HEK293 (cell line): ENCODE data around the gene HOXC5.

Experiments
- CTCF ChIA-PET: fragments of 350-600 bp; formaldehyde crosslinking; extraction: SDS; loops from one replicate; lab custom pipeline; 2021; ENCODE audit warnings: antibody characterized with exemption; lab: Yijun Ruan, JAX
- POLR2A ChIA-PET: fragments of 300-600 bp; formaldehyde crosslinking; extraction: SDS; loops from one replicate; lab custom pipeline; 2020; ENCODE audit warnings: antibody characterized with exemption, inconsistent platforms; lab: Yijun Ruan, JAX
- H3K27ac ChIP-seq: fragments of 200-500 bp; sonication (Bioruptor generic); 2 replicates; pipeline ENCODE4 v1.5.1; 2014; ENCODE audit warnings: low read depth, low read length, control low read depth, inconsistent platforms; ENCODE audit errors: extremely low read depth
- H3K36me3 ChIP-seq, 2 experiments: fragments of 200-500 bp in 1 of 2; sonication (Bioruptor generic) in 1 of 2; 1 replicate in 1 of 2; 2 replicates in 1 of 2; pipeline ENCODE4 v1.5.1; 2014 to 2017; ENCODE audit warnings: inconsistent platforms in 2 of 2, low read length in 2 of 2; ENCODE audit not compliant: control insufficient read depth in 2 of 2, insufficient read depth in 1 of 2
- H3K4me1 ChIP-seq: fragments of 200-500 bp; sonication (Bioruptor generic); 2 replicates; pipeline ENCODE4 v1.5.1; 2014; ENCODE audit warnings: mild to moderate bottlenecking, low read length, inconsistent platforms; ENCODE audit not compliant: control insufficient read depth, insufficient read depth
- H3K4me3 ChIP-seq: 2 replicates; pipeline ENCODE4 v1.5.1; 2011; ENCODE audit warnings: low read depth, mild to moderate bottlenecking, control low read depth, low read length, moderate library complexity
- H3K9me3 ChIP-seq: fragments of 200-500 bp; sonication (Bioruptor generic); 2 replicates; pipeline ENCODE4 v1.5.1; 2014; ENCODE audit warnings: low read depth, low read length, inconsistent platforms; ENCODE audit not compliant: control insufficient read depth, insufficient read depth
- GFI1B ChIP-seq: fragments of 450-650 bp; formaldehyde crosslinking; IDR thresholded peaks from 2 replicates; pipeline ENCODE4 v1.5.1; 2016; ENCODE audit warnings: missing biosample characterization, missing genetic modification characterization
- IKZF3 ChIP-seq: fragments of 450-650 bp; IDR thresholded peaks from 2 replicates; pipeline ENCODE4 v1.5.0; 2018; ENCODE audit warnings: missing biosample characterization, mild to moderate bottlenecking, missing genetic modification characterization, moderate library complexity
- PRDM1 ChIP-seq: fragments of 450-650 bp; formaldehyde crosslinking; IDR thresholded peaks from 2 replicates; pipeline ENCODE4; 2016; ENCODE audit warnings: missing biosample characterization, missing genetic modification characterization
- PRDM10 ChIP-seq: fragments of 450-650 bp; formaldehyde crosslinking; IDR thresholded peaks from 2 replicates; pipeline ENCODE4 v1.5.1; 2016; ENCODE audit warnings: missing biosample characterization, missing genetic modification characterization
- PRDM4 ChIP-seq: fragments of 450-650 bp; formaldehyde crosslinking; IDR thresholded peaks from 2 replicates; pipeline ENCODE4 v1.5.1; 2017; ENCODE audit warnings: missing biosample characterization, missing genetic modification characterization
- SETDB1 ChIP-seq: IDR thresholded peaks from one replicate; pipeline ENCODE4 v1.6.1; 2017; ENCODE audit warnings: mild to moderate bottlenecking, low read length, moderate library complexity, mixed read lengths; ENCODE audit not compliant: insufficient read length
- ZBTB17 ChIP-seq: fragments of 450-650 bp; formaldehyde crosslinking; IDR thresholded peaks from 2 replicates; pipeline ENCODE4 v1.5.1; 2016; ENCODE audit warnings: missing biosample characterization, missing genetic modification characterization
- ZBTB20 ChIP-seq: fragments of 450-650 bp; formaldehyde crosslinking; IDR thresholded peaks from 2 replicates; pipeline ENCODE4 v1.5.1; 2016; ENCODE audit warnings: missing biosample characterization, missing genetic modification characterization
- ZNF174 ChIP-seq: fragments of 450-650 bp; formaldehyde crosslinking; IDR thresholded peaks from 2 replicates; pipeline ENCODE4 v1.5.0; 2017; ENCODE audit warnings: missing biosample characterization, mild to moderate bottlenecking, missing genetic modification characterization
- ZNF366 ChIP-seq: fragments of 450-650 bp; formaldehyde crosslinking; conservative IDR thresholded peaks from 2 replicates; pipeline ENCODE4 v1.5.1; 2016; ENCODE audit warnings: missing biosample characterization, missing genetic modification characterization
- ZNF394 ChIP-seq: fragments of 450-650 bp; formaldehyde crosslinking; IDR thresholded peaks from 2 replicates; pipeline ENCODE4 v1.5.1; 2016; ENCODE audit warnings: missing biosample characterization, missing genetic modification characterization, mild to moderate bottlenecking, moderate library complexity, borderline replicate concordance
- ZNF701 ChIP-seq: fragments of 450-650 bp; formaldehyde crosslinking; IDR thresholded peaks from 2 replicates; pipeline ENCODE4 v1.5.1; 2016; ENCODE audit warnings: missing biosample characterization, missing genetic modification characterization
- TF ChIP-seq, protein P1 (sequence below): fragments of 450-650 bp; formaldehyde crosslinking; IDR thresholded peaks from 2 replicates; pipeline ENCODE4 v1.5.1; 2016; ENCODE audit warnings: missing biosample characterization, missing genetic modification characterization
- TF ChIP-seq, protein P2 (sequence below): fragments of 450-650 bp; formaldehyde crosslinking; IDR thresholded peaks from 2 replicates; pipeline ENCODE4 v1.5.1; 2017; ENCODE audit warnings: missing biosample characterization, missing genetic modification characterization
- TF ChIP-seq, protein P3 (sequence below): fragments of 450-650 bp; IDR thresholded peaks from 2 replicates; pipeline ENCODE4 v1.5.1; 2018; ENCODE audit warnings: missing biosample characterization, missing genetic modification characterization

The HOXC5 gene

DNA sequence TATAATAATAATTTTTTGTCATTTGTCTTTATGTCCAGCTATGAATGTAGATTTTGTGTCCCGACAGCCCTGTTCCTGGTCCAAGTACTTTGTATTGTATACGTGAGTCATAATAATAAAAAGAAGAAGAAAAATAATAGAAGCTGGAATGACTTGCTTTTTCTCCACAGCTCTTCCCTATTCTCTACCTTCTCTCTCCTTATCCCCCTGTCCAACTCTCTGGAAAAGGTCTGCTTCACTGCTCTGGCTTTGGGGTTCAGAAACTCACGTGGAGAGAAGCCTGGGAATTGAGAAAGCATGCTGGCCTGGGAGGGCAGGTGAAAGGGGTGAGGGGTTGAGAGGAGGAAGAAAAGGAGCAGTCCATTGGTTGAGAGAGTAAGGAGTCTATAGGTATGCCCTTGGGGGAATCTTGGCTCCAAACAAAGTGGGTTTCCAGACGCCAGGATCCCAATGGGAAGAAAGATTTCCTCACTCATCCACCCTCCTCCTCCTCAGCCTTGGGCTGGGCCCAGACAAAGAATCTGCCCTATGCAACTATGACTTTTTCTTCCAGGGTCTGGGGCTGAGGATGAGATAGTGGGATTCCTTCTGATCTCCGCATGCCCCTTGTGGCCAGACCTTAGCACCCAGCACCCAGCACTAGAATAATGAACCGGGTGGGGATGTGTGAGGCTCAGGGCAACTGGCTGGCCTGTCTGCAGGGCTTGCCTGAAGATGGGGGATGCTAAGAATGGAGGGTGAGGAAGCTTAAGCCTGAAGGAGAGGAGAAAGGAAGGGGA is 20.0 kb upstream of the HOXC5 start:
- Histone ChIP-seq H3K4me1 (peaks cover 41% of the 10 kb centered on the region), H3K4me3 (no peak overlapping the region), H3K27ac (no peak overlapping the region), H3K36me3 (no peaks in the 10 kb centered on the region), H3K9me3 (no peaks in the 10 kb centered on the region)
- TF ChIP-seq, protein P1, sequence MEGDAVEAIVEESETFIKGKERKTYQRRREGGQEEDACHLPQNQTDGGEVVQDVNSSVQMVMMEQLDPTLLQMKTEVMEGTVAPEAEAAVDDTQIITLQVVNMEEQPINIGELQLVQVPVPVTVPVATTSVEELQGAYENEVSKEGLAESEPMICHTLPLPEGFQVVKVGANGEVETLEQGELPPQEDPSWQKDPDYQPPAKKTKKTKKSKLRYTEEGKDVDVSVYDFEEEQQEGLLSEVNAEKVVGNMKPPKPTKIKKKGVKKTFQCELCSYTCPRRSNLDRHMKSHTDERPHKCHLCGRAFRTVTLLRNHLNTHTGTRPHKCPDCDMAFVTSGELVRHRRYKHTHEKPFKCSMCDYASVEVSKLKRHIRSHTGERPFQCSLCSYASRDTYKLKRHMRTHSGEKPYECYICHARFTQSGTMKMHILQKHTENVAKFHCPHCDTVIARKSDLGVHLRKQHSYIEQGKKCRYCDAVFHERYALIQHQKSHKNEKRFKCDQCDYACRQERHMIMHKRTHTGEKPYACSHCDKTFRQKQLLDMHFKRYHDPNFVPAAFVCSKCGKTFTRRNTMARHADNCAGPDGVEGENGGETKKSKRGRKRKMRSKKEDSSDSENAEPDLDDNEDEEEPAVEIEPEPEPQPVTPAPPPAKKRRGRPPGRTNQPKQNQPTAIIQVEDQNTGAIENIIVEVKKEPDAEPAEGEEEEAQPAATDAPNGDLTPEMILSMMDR (tag by site-specific recombination) = peak; percentile 53
- TF ChIP-seq PRDM4 (tag by site-specific recombination) (peak; percentile 79), ZBTB17 (tag by site-specific recombination) (peak; percentile 96), SETDB1 (no peak), ZNF366 (tag by site-specific recombination) (peak; percentile 74), ZBTB20 (peak; percentile 81), ZNF701 (no peak), PRDM10 (peak; percentile 90), ZNF394 (tag by site-specific recombination) (0 out of 2 replicates have a peak, but pooled peaks have one; percentile 19), IKZF3 (peak; percentile 87), ZNF174 (no peak), GFI1B (no peak), PRDM1 (peak; percentile 72; the same call in 1 of the 2 replicates)
- TF ChIP-seq, protein P2, sequence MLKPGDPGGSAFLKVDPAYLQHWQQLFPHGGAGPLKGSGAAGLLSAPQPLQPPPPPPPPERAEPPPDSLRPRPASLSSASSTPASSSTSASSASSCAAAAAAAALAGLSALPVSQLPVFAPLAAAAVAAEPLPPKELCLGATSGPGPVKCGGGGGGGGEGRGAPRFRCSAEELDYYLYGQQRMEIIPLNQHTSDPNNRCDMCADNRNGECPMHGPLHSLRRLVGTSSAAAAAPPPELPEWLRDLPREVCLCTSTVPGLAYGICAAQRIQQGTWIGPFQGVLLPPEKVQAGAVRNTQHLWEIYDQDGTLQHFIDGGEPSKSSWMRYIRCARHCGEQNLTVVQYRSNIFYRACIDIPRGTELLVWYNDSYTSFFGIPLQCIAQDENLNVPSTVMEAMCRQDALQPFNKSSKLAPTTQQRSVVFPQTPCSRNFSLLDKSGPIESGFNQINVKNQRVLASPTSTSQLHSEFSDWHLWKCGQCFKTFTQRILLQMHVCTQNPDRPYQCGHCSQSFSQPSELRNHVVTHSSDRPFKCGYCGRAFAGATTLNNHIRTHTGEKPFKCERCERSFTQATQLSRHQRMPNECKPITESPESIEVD (tag by site-specific recombination) = no peak; the same call in 1 of the 2 replicates
- TF ChIP-seq, protein P3, sequence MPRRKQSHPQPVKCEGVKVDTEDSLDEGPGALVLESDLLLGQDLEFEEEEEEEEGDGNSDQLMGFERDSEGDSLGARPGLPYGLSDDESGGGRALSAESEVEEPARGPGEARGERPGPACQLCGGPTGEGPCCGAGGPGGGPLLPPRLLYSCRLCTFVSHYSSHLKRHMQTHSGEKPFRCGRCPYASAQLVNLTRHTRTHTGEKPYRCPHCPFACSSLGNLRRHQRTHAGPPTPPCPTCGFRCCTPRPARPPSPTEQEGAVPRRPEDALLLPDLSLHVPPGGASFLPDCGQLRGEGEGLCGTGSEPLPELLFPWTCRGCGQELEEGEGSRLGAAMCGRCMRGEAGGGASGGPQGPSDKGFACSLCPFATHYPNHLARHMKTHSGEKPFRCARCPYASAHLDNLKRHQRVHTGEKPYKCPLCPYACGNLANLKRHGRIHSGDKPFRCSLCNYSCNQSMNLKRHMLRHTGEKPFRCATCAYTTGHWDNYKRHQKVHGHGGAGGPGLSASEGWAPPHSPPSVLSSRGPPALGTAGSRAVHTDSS (tag by site-specific recombination) = peak; percentile 45; the same call in 1 of the 2 replicates
- ChIA-PET POLR2A (no interaction called here), CTCF (interaction anchor here (1.0 to 2.2 kb wide), 4 partner anchors 19 to 202 kb away, joined by 3 to 7 read pairs (median 6); no protein-coding TSS in a partner anchor)
